Transverse colon (tissue), 4 donors: ENCODE data around the gene SEC61A1.

Experiments
- CTCF ChIP-seq, 5 experiments: fragments of 200-600 bp in 3 of 5; fragments of 450-650 bp in 2 of 5; sonication (generic) in 3 of 5; IDR thresholded peaks; 1 replicate in 2 of 5; 2 replicates in 3 of 5; pipeline ENCODE4 v1.5.1; 2016 to 2017; ENCODE audit warnings: antibody characterized with exemption in 5 of 5, inconsistent platforms in 3 of 5, mild to moderate bottlenecking in 2 of 5, moderate library complexity in 1 of 5
- POLR2AphosphoS5 ChIP-seq, 3 donors: sonication (generic); formaldehyde crosslinking; IDR thresholded peaks; one replicate each; pipeline ENCODE4 v1.6.1; 2016; ENCODE audit warnings: antibody characterized with exemption in 3 of 3

- TF ChIP-seq CTCF (IDR thresholded peaks at IDR 0.05): no peak
- no peak for TF ChIP-seq POLR2AphosphoS5 (IDR thresholded peaks at IDR 0.05)
These were observed 15.3 kb downstream of the SEC61A1 start for GRCh38 chr3:128067489-128067888.
